GM21515 (cell line): ENCODE data around the gene FGF3.

Experiments used
- ATAC-seq: cut with Tn5 transposase; IDR thresholded peaks from one replicate; pipeline ENCODE4 v1.9.1; 2021; ENCODE audit not compliant: unreplicated experiment

Gene FGF3

DNA sequence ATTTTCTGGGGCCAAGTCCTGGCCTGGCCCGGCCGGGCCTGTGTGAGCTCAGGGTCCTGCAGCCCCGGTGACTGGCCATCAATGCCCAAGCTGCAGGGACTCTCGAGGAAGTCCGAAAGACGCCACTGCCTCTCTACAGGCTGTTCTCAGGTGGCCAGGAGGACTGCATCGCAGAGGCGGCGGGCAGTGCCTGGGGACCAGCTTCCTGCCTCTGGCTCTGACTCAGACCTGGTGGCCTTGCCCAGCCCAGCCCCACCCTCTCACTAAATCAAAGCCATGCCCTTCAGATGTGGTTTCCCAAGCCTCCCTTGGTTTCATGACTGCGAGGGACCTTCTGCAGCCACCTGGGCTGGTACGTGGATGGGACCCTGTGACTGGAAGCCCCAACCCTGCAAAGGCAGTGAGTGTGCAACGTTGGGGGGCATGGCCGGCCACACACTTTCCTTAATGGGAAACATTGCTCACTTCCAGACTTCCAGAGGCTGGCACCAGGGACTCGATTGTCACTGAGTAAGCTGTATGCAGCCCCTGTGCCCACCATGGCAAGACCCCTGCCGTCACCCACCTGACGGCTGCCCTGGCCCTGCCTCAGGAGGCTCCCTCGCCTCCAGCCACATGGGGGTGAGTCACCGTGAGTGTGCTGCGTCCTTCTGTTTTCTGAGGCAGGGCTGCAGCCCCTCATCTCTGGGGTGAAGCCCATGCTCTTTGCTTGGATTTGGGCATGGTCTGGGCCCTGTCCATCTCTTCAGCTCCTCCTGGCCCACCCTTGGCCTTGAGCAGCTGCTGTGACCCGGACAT is 6.0 kb upstream of the FGF3 start:
- no peak for ATAC-seq

GRCh38 chr11:69823641-69824265 is 4.5 kb upstream of the FGF3 start:
- ATAC-seq, result no peak

- ATAC-seq, result no peak
Measured at GRCh38 chr11:69822676-69823494, 3.7 kb upstream of the FGF3 start.

DNA sequence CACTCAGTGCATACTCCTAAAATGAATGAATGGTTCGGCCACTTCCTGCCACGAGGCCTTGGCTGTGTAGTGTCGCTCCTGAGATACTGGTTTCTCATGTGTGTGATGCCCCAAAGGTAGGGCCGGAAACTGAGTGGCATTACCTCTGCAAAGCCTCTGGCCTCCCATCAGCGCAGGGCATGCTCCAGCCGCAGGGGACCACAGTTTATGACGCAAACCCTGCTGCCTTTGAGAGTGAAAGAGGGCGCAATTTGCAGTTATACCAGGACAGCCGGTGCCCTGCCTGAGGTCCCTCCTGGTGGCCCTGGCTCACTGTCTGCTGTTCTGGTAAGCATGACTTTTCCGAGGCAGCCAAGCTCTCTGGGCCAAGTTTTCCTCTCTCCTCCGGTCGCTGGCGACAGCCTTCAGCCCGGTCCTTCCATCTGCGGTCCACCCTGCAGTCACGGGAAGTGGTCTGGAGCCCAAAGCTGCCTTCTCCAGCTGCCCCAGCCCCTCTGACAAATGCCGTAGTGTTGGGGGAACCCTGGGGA is 2.4 kb upstream of the FGF3 start:
- no peak for ATAC-seq

- no peak for ATAC-seq
Measured at GRCh38 chr11:69820441-69820840, 1.2 kb upstream of the FGF3 start.

GRCh38 chr11:69819541-69820070 is 390 bp upstream of the FGF3 start:
- no peak for ATAC-seq

GRCh38 chr11:69818231-69818602 is 999 bp downstream of the FGF3 start:
- no peak for ATAC-seq

GRCh38 chr11:69817265-69818230 is 1.7 kb downstream of the FGF3 start:
- no peak for ATAC-seq

GRCh38 chr11:69816671-69817070 is 2.5 kb downstream of the FGF3 start:
- no peak for ATAC-seq

- ATAC-seq, result no peak
Measured at GRCh38 chr11:69815973-69816372, 3.2 kb downstream of the FGF3 start.

DNA sequence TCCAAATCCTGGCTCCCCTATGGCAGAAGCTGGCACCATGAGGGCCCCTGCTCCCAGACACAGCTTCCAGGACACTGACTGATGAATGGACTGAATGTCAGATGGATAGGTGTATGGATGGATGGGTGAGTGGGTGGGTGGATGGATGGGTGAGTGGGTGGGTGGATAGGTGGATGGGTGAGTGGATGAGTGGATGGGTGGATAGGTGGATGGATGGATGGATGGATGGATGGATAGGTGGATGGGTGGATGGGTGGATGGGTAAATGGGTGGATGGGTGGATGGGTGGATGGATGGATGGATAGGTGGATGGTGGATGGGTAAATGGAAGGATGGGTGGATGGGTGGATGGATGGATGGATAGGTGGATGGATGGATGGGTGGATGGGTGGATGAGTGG is 4.3 kb downstream of the FGF3 start:
- no peak for ATAC-seq

DNA sequence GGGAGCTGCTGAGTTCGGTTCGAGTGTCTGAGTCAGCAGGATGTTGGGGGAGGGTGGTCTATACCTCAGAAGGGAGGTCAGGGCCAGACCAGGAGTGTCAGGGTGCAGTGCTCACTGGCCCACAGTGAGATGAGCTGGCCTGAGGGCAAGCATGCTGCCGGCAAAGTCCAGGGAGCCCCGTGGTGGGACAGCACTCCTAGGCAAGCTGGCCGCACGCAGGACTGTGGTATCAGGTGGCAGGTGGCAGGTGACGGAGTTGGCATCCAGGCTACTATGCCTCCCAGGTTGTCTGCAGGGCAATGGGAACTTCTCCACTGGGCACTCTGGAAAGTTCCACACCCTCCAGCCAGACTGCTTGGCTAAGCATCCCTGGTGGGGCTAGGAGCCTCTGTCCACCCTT is 4.8 kb downstream of the FGF3 start:
- no peak for ATAC-seq

- ATAC-seq, result no peak
Measured at GRCh38 chr11:69813839-69814238, 5.4 kb downstream of the FGF3 start.

GRCh38 chr11:69812946-69813345 is 6.3 kb downstream of the FGF3 start:
- ATAC-seq, result no peak

GRCh38 chr11:69812256-69812655 is 7.0 kb downstream of the FGF3 start:
- no peak for ATAC-seq

- ATAC-seq, result no peak
Measured at GRCh38 chr11:69811431-69811830, 7.8 kb downstream of the FGF3 start.

GRCh38 chr11:69810289-69811118 is 8.7 kb downstream of the FGF3 start:
- ATAC-seq, result no peak

GRCh38 chr11:69808667-69809086 is 10.5 kb downstream of the FGF3 start:
- ATAC-seq, result no peak

DNA sequence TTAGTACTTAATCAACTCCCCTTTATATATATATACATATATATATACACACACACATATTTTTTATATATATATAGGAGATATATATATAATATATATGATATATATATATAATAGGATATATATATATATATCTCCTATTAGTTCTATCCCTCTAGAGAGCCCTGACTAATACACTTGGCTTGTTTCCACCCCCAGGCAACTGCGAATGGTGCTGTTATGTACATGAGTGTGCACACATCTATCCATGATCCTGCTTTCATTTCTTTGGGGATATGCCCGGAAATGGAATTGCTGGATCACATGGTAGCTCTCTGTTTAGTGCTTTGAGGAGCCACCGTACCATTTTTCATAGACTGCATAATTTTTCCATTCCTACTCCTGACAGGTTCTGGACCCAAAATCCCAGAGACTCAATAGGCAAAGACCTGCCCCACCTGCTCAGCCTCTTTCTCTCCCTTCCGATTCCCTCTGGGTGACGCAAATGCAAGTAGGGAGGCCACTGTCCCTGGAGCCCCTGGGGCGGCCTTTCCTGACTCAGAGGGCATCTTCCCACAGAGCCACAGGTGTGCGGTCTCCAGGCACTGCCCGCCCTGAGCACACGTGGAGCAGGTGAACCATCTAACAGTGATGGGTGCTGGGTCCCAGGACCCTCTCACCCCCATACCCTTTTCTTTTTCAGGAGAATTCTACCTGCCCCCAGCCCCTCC is 12.0 kb downstream of the FGF3 start:
- ATAC-seq, result no peak
